Right ventricle myocardium superior (tissue), 1 donor: ENCODE results near the gene ABHD17B. TPM values are rescaled to one million over a fixed set of nuclear protein-coding genes. Genes with fewer than 3 reads are reported as not detected.
"Not testable (repeated sequence)": the region's sequence is repeated elsewhere in the genome, so short reads cannot be mapped to it uniquely, and the experiment has no call there.

ENCODE experiments used
- ATAC-seq: fragments of 200-7000 bp; cut with Tn5 transposase; one replicate; pipeline ENCODE4 v1.9.1; 2020; ENCODE audit warnings: mild to moderate bottlenecking; ENCODE audit not compliant: poor library complexity
- DNase-seq: peaks from one replicate; pipeline ENCODE4 v3.0.0-alpha.2; 2020
- intact Hi-C: fragments of 100-400 bp; cut with DNase I; formaldehyde crosslinking; loops from one replicate; pipeline ENCODE4 v1.11.2; 2022
- total RNA-seq: library from RNA; stranded (reverse); fragmentation: NEBNext Ultra II Directional; extraction: Animal tissue kit (Norgen Biotek cat#: 25700); gene quantifications from one replicate; pipeline ENCODE4 v1.2.1, GENCODE V29; 2021
- donor health status: DM: no; HTN: yes; CAD: no; lungs with severe emphysema.

Gene ABHD17B
- total RNA-seq, 1 donor from 2014 or later = 10.8 TPM

- ATAC-seq (no peak), DNase-seq (no peak)
- intact Hi-C loops = no loop called here
Measured at GRCh38 chr9:71920456-71921189, 9.6 kb upstream of the ABHD17B start.

- DNase-seq (no peak), ATAC-seq (no peak)
- intact Hi-C loops = loop anchor here (10.0 kb wide), 1 partner anchor 104 kb away; no protein-coding TSS in a partner anchor
Measured at GRCh38 chr9:71918419-71918818, 7.4 kb upstream of the ABHD17B start.

GRCh38 chr9:71916834-71917534 lies 6.0 kb upstream of the ABHD17B start:
- intact Hi-C loops = loop anchor here (10.0 kb wide), 1 partner anchor 102 kb away; no protein-coding TSS in a partner anchor

GRCh38 chr9:71915495-71915894 lies 4.5 kb upstream of the ABHD17B start:
- DNase-seq = no peak
- intact Hi-C loops = loop anchor here (10.0 kb wide), 1 partner anchor 101 kb away; no protein-coding TSS in a partner anchor
- ATAC-seq = no peak

More at GRCh38 chr9:71916834-71917534, 6.0 kb upstream of the ABHD17B start:
- ATAC-seq (no peak), DNase-seq (no peak)

- ATAC-seq (no peak), DNase-seq (no peak)
- intact Hi-C loops = loop anchor here (10.0 kb wide), 1 partner anchor 97 kb away; no protein-coding TSS in a partner anchor
Measured at GRCh38 chr9:71911908-71912335, 929 bp upstream of the ABHD17B start.

GRCh38 chr9:71910650-71911060 lies 338 bp downstream of the ABHD17B start:
- peak; percentile 42 for ATAC-seq
- intact Hi-C loops = loop anchor here (10.0 kb wide), 1 partner anchor 96 kb away; no protein-coding TSS in a partner anchor

GRCh38 chr9:71909887-71910649 lies 925 bp downstream of the ABHD17B start:
- DNase-seq (peak; percentile 71), ATAC-seq (peak; percentile 43)
- intact Hi-C loops = loop anchor here (10.0 kb wide), 1 partner anchor 95 kb away; no protein-coding TSS in a partner anchor

More at GRCh38 chr9:71910650-71911060, 338 bp downstream of the ABHD17B start:
- DNase-seq = no peak

- intact Hi-C loops = no loop called here
- no peak for DNase-seq
- ATAC-seq = no peak
Measured at GRCh38 chr9:71908825-71909224, 2.2 kb downstream of the ABHD17B start.

GRCh38 chr9:71904076-71904475 lies 6.9 kb downstream of the ABHD17B start:
- DNase-seq = no peak
- ATAC-seq = no peak
- intact Hi-C loops = no loop called here

GRCh38 chr9:71901695-71902597 lies 9.0 kb downstream of the ABHD17B start:
- intact Hi-C loops = no loop called here
- ATAC-seq (no peak), DNase-seq (no peak)

- ATAC-seq = not testable (repeated sequence)
Measured at GRCh38 chr9:71898756-71899155, 12.2 kb downstream of the ABHD17B start.

GRCh38 chr9:71897577-71897976 lies 13.4 kb downstream of the ABHD17B start:
- DNase-seq = no peak
- ATAC-seq = no peak
- intact Hi-C loops = no loop called here

More at GRCh38 chr9:71898756-71899155, 12.2 kb downstream of the ABHD17B start:
- DNase-seq, intact Hi-C loops: not testable (repeated sequence)

GRCh38 chr9:71896761-71897160 lies 14.2 kb downstream of the ABHD17B start:
- intact Hi-C loops = no loop called here
- no peak for ATAC-seq
- no peak for DNase-seq

- DNase-seq (no peak), ATAC-seq (no peak)
- intact Hi-C loops = no loop called here
Measured at GRCh38 chr9:71895955-71896354, 15.0 kb downstream of the ABHD17B start.

GRCh38 chr9:71895117-71895516 lies 15.9 kb downstream of the ABHD17B start:
- ATAC-seq = no peak
- DNase-seq = no peak
- intact Hi-C loops = no loop called here

- DNase-seq = no peak
- no peak for ATAC-seq
- intact Hi-C loops = no loop called here
Measured at GRCh38 chr9:71891557-71892189, 19.3 kb downstream of the ABHD17B start.

GRCh38 chr9:71890042-71890679 lies 20.8 kb downstream of the ABHD17B start:
- DNase-seq (no peak), ATAC-seq (peak; percentile 56)
- intact Hi-C loops = no loop called here
